ENCODE results near the gene NSMF. TPM values are rescaled to one million over a fixed set of nuclear protein-coding genes. Genes with fewer than 3 reads are reported as not detected.

NSMF gene
- total RNA-seq, 1 donor from 2014 or later = 85.3 TPM

DNA sequence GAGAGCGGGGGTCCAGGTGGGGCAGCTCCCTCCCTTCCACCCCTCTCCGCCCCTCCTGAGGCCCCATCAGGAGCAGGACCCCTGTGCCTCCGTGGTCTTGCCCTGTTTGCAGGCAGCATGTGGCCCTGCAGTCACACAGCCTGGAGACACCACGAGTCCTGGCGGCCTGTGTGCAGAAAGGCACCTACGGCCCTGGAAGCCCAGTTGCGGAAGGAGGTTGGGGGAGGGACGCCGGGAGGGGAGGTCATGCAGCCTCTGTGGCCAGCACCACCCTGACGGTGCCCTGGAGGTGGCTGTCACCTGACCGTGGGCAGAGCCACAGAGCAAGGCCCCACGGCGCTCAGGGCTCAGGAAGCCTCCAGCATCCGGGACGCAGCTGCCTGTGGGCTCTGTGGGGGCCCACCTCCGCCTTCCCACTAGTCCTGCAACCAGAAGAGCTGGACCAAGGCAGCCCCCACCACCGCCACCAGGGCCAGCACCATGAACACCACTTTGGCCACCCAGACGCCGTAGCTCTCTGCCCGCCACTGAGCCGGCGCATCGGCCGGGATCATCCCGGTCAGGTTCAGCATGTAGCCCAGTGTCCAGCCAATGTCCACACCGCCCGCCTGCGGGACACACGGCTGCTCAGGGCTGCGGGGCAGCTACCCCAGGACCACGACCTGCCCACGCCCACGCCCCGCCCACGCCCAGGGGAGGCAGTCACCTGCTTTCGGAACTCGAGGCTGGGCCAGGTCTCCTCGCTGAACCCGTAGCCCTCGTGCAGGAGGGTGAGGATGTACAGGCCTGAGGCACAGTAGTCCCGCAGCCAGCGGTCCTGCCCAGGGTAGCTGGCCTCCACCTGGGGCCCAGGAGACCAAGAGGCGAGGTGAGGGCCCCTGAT is 24.4 kb downstream of the NSMF start:
- no peak overlapping the region for H3K27ac Mint-ChIP-seq
- H3K4me1 Mint-ChIP-seq = no peaks in the 10 kb centered on the region
- no peaks in the 10 kb centered on the region for H3K36me3 Mint-ChIP-seq
- H3K4me3 Mint-ChIP-seq = no peak overlapping the region
- H3K9me3 Mint-ChIP-seq = no peaks in the 10 kb centered on the region
- peak in 1 of 2 experiments; percentile 23 for DNase-seq (ENCODE audit: low spot score in 2 of 2, unreplicated experiment in 2 of 2)
- TF ChIP-seq, protein P1, sequence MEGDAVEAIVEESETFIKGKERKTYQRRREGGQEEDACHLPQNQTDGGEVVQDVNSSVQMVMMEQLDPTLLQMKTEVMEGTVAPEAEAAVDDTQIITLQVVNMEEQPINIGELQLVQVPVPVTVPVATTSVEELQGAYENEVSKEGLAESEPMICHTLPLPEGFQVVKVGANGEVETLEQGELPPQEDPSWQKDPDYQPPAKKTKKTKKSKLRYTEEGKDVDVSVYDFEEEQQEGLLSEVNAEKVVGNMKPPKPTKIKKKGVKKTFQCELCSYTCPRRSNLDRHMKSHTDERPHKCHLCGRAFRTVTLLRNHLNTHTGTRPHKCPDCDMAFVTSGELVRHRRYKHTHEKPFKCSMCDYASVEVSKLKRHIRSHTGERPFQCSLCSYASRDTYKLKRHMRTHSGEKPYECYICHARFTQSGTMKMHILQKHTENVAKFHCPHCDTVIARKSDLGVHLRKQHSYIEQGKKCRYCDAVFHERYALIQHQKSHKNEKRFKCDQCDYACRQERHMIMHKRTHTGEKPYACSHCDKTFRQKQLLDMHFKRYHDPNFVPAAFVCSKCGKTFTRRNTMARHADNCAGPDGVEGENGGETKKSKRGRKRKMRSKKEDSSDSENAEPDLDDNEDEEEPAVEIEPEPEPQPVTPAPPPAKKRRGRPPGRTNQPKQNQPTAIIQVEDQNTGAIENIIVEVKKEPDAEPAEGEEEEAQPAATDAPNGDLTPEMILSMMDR (IDR thresholded peaks at IDR 0.05; ENCODE audit: unreplicated experiment) = no peak
- H3K27me3 Mint-ChIP-seq (ENCODE audit: low read depth) = no peaks in the 10 kb centered on the region

DNA sequence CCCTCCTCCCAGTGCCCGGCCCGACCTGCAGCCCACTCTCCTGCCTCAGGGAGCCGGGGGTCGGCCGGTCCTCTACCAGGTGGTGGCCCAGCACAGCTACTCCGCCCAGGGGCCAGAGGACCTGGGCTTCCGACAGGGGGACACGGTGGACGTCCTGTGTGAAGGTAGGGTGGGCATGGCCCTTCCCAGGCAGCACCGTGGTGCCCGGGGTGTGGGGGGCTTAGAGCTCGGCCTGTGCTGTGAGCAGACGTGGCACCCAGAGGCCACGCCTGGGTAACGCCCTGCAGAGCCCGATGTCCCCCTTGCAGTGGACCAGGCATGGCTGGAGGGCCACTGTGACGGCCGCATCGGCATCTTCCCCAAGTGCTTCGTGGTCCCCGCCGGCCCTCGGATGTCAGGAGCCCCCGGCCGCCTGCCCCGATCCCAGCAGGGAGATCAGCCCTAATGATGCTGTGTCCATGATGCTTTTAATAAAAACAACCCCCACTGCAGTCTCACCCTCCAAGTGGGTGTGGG is 25.2 kb downstream of the NSMF start:
- Mint-ChIP-seq H3K4me3 (no peak overlapping the region), H3K27me3 (ENCODE audit: low read depth) (no peaks in the 10 kb centered on the region), H3K9me3 (no peaks in the 10 kb centered on the region), H3K4me1 (no peaks in the 10 kb centered on the region), H3K27ac (no peak overlapping the region), H3K36me3 (no peaks in the 10 kb centered on the region)
- TF ChIP-seq, protein P1 (IDR thresholded peaks at IDR 0.05; ENCODE audit: unreplicated experiment) = no peak
- no peak for DNase-seq (ENCODE audit: low spot score in 2 of 2, unreplicated experiment in 2 of 2)

DNA sequence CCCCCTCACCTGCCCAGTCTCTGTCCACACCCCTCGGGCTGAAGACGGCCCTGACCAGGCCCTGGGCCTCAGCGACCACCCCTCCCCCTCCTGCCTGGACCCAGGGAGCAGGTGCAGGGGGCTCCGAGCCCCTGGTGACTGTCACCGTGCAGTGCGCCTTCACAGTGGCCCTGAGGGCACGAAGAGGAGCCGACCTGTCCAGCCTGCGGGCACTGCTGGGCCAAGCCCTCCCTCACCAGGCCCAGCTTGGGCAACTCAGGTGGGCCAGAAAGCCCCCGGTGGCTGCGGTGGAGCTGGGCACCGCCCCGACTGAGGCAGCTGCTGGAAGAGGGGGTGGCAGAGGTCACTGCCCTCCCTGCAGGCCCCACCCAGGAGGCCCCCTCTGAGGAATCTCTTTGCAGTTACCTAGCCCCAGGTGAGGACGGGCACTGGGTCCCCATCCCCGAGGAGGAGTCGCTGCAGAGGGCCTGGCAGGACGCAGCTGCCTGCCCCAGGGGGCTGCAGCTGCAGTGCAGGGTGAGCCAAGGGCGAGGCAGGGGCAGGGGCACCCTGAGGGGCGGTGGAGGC is 25.7 kb downstream of the NSMF start:
- DNase-seq (ENCODE audit: low spot score in 2 of 2, unreplicated experiment in 2 of 2) = peak in 1 of 2 experiments; percentile 18
- TF ChIP-seq, protein P1 (IDR thresholded peaks at IDR 0.05; ENCODE audit: unreplicated experiment) = no peak
- Mint-ChIP-seq H3K27me3 (ENCODE audit: low read depth) (no peaks in the 10 kb centered on the region), H3K27ac (no peak overlapping the region), H3K4me3 (no peak overlapping the region), H3K36me3 (no peaks in the 10 kb centered on the region), H3K9me3 (no peaks in the 10 kb centered on the region), H3K4me1 (no peaks in the 10 kb centered on the region)

DNA sequence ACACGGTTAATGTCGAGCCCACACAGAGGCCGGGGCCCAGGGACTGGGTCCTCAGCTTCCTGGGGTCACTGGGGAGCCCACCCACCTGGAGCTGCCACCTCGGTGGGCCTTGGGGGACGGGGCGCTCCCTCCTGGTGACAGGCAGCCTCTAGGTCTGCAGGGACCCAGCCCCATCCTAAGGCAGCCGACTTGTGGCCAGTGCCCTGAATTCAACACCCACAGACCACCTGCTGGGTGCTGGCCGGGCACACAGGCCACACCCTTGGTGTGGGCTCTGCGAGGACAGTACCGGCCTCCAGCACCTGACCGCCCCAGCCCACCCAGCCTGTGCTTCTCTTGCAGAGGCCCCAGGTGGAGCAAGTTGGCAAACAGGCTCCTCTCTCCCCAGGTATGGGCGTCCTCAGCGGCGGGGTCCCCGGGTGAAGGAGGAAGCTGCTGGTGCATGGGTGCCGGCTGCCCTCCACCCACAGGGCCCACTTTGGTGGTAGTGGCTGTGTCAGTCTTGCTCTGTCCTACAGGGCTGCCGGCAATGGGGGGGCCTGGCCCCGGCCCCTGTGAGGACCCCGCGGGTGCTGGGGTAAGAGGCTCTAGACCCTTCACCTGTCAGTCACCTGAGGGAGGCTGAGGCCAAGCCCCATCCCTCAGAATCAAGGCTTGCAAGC is 26.3 kb downstream of the NSMF start:
- DNase-seq (ENCODE audit: low spot score in 2 of 2, unreplicated experiment in 2 of 2) = peak in 1 of 2 experiments; percentile 13
- TF ChIP-seq, protein P1 (IDR thresholded peaks at IDR 0.05; ENCODE audit: unreplicated experiment) = no peak
- no peaks in the 10 kb centered on the region for H3K9me3 Mint-ChIP-seq
- H3K27ac Mint-ChIP-seq = no peak overlapping the region
- H3K27me3 Mint-ChIP-seq (ENCODE audit: low read depth) = no peaks in the 10 kb centered on the region
- no peaks in the 10 kb centered on the region for H3K4me1 Mint-ChIP-seq
- H3K4me3 Mint-ChIP-seq = no peak overlapping the region
- H3K36me3 Mint-ChIP-seq = no peaks in the 10 kb centered on the region

DNA sequence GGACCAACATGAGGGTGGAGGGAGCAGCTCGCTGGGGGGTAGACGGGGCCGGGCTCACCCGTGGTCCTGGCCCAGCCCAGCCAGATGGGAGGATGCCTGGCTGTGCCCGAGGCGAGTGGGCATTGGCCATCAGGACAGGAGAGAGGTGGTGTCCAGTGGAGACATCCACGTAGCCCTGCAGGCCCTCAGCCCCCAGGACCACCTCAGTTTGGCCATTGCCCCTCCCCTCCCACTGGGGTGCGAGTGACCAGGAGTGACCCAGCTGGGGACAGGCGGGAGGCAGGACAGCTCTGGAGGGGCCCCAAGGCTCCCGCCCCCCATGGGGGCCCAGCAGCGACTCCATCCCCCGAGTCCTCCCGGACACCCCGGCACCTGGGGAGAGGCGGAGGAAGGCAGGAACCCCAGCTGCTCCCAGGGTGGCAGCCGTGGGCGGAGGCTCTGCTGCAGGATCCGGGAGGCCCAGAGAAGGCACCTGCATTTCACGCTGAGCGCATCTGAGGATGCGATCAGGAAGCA is 27.7 kb downstream of the NSMF start:
- Mint-ChIP-seq H3K36me3 (no peaks in the 10 kb centered on the region), H3K27ac (no peak overlapping the region), H3K9me3 (no peaks in the 10 kb centered on the region), H3K4me3 (no peak overlapping the region), H3K27me3 (ENCODE audit: low read depth) (no peaks in the 10 kb centered on the region), H3K4me1 (no peaks in the 10 kb centered on the region)
- peak in 1 of 2 experiments; percentile 18 for DNase-seq (ENCODE audit: low spot score in 2 of 2, unreplicated experiment in 2 of 2)
- TF ChIP-seq, protein P1 (IDR thresholded peaks at IDR 0.05; ENCODE audit: unreplicated experiment) = no peak
